GM23338 (cell line): ENCODE measurements around the gene CD83. TPM values are rescaled to one million over a fixed set of nuclear protein-coding genes. Genes with fewer than 3 reads are reported as not detected.

Source experiments
- ETS1 ChIP-seq: IDR thresholded peaks from 2 replicates; pipeline ENCODE4 v1.6.1; 2016; ENCODE audit warnings: antibody characterized with exemption
- EZH2 ChIP-seq: fragments of 200-600 bp; sonication (generic); IDR thresholded peaks from one replicate; pipeline ENCODE4 v1.8.0; 2017; ENCODE audit warnings: antibody characterized with exemption, mild to moderate bottlenecking, low read depth; ENCODE audit not compliant: unreplicated experiment
- EZH2phosphoT487 ChIP-seq: fragments of 200-600 bp; sonication (generic); IDR thresholded peaks from one replicate; pipeline ENCODE4 v1.8.1; 2018; ENCODE audit warnings: antibody characterized with exemption; ENCODE audit not compliant: unreplicated experiment
- REST ChIP-seq: IDR thresholded peaks from one replicate; pipeline ENCODE4 v1.6.1; 2018; ENCODE audit warnings: antibody characterized with exemption; ENCODE audit not compliant: unreplicated experiment
- ZNF331 ChIP-seq: fragments of 250-450 bp; sonication (Bioruptor Pico); IDR thresholded peaks from 2 replicates; pipeline ENCODE4 v1.5.0; 2020; ENCODE audit warnings: low read depth, mild to moderate bottlenecking, moderate library complexity
- polyA plus RNA-seq: library from polyadenylated mRNA; unstranded; fragments of >200 nt; fragmentation: Nextera tagmentation; extraction: Ambion mirVana; gene quantifications from 2 replicates; pipeline ENCODE4 v1.2.1, GENCODE V29; 2016
- small RNA-seq: library from RNA; depleted of rRNA; stranded (forward); fragments of <200 nt; gene quantifications from one replicate; pipeline ENCODE3, GENCODE V24; 2014; ENCODE audit warnings: low replicate concordance
- total RNA-seq: library from RNA; depleted of rRNA; stranded (reverse); fragments of >200 nt; shearing (Covaris generic); gene quantifications from 2 replicates; pipeline ENCODE4 v1.2.3, GENCODE V29; 2014; rRNA removed

The CD83 gene
- total and polyA plus RNA-seq, 2 experiments from 2014 or later = 8.1 to 13.2 TPM

- TF ChIP-seq ETS1 = no peak
- TF ChIP-seq ZNF331 (CRISPR knock-in tag) = no peak
- TF ChIP-seq EZH2 = no peak
- no peak for TF ChIP-seq EZH2phosphoT487
- no peak for TF ChIP-seq REST
Observed at GRCh38 chr6:14182916-14183315, 65.3 kb downstream of the CD83 start (continued).

Small RNAs within 50 kb of the gene (small RNA-seq; reads per million reads assigned to genes)
- not detected for gene RNU7-133P

Other genes starting within 250 kb of the CD83 start
- 8.1 and 9.8 TPM in 2 replicates for gene RNF182, start 192.8 kb upstream of the CD83 start, total RNA-seq
- gene RNF182, start 192.8 kb upstream of the CD83 start, polyA plus RNA-seq = 2.4 and 3.2 TPM in 2 replicates